Measurements from ENCODE around the gene PCP2.

The PCP2 gene

GRCh38 chr19:7596211-7596937 lies 37.1 kb downstream of the PCP2 start:
- DNase-seq, result peak; percentile 5

GRCh38 chr19:7595466-7596133 lies 37.9 kb downstream of the PCP2 start, which contains the start of gene CAMSAP3:
Gene CAMSAP3, plus strand, starts transcription at chr19:7595863. Its CDS starts 140 bp downstream, at chr19:7596003.
- peak; percentile 75 for DNase-seq

DNA sequence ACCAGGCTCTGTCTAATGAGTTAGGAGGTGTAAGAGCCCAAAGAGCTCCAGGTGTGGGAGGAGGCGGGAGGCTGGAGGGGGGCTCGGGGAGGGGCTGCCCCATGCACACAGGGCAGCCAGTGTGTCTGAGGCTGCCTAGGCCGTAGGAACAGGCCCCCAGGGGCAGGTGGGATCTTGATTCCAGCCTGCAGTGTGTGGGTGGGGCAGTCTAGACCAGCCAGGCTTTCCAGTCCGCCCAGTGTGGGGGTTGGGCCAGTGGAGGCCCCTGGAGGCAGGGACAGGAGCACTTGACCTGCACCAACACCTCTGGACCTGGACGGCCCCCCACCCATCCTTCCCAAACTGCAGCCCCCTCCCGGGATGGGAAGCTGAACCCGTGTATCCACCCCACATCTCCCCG lies 43.3 kb downstream of the PCP2 start:
- no peak for DNase-seq

GRCh38 chr19:7589822-7590221 lies 43.7 kb downstream of the PCP2 start:
- no peak for DNase-seq

DNA sequence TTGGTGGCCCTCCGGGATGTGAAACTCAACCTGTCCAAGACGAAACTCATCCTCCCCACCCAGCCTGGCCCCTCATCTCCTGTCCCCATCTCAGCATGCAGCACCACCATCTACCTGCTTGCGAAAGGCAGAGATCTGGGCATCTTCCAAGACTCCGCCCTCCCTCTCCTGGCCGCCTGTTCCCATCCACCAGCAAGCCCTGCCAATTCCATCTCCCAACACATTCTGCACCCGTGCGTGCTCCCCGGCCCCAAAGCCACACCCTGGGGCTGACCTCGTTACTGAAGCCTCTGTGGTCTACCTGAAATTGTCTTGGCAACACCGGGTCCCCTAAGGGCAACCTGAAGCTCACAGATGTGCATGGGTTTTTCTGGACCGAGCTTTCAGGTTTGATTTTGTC lies 51.1 kb downstream of the PCP2 start:
- DNase-seq, result no peak
